GM12873 (cell line): Measurements from ENCODE around the gene HMBS.
A peak's percentile ranks its signal among the peaks of the same experiment; 100 is the strongest.

Source experiments
- CTCF ChIP-seq: IDR thresholded peaks from 2 replicates; pipeline ENCODE4 v1.5.1; 2012; ENCODE audit warnings: low read depth, mild to moderate bottlenecking, moderate library complexity, low read length, control low read depth; ENCODE audit not compliant: insufficient read depth; ENCODE audit errors: missing control alignments

The HMBS gene

GRCh38 chr11:119057000-119057769 is 27.5 kb upstream of the HMBS start, which contains the start of gene HYOU1:
Gene HYOU1 (minus strand): TSS chr11:119057205. CDS start chr11:119056160, 1,045 bp downstream.
- peak; percentile 26 for TF ChIP-seq CTCF

GRCh38 chr11:119061256-119061655 is 23.4 kb upstream of the HMBS start:
- TF ChIP-seq CTCF = no peak

GRCh38 chr11:119062779-119063178 is 21.9 kb upstream of the HMBS start:
- no peak for TF ChIP-seq CTCF

GRCh38 chr11:119065369-119065768 is 19.3 kb upstream of the HMBS start:
- TF ChIP-seq CTCF = peak; percentile 78

- no peak for TF ChIP-seq CTCF
Measured at GRCh38 chr11:119067371-119068222, 17.1 kb upstream of the HMBS start, which contains the start of gene VPS11. Gene VPS11 (plus strand): TSS chr11:119067818. CDS start chr11:119067824, 6 bp downstream.

- TF ChIP-seq CTCF = no peak
Measured at GRCh38 chr11:119077839-119078238, 6.8 kb upstream of the HMBS start.

GRCh38 chr11:119078675-119079420 is 5.8 kb upstream of the HMBS start:
- TF ChIP-seq CTCF = no peak
